ENCODE results near the gene PCTP. TPM values are rescaled to one million over a fixed set of nuclear protein-coding genes. Genes with fewer than 3 reads are reported as not detected.
A peak's percentile ranks its signal among the peaks of the same experiment; 100 is the strongest.

Gene PCTP
- total RNA-seq, 2 experiments from 2014 or later, result 7.6 to 8.1 TPM

DNA sequence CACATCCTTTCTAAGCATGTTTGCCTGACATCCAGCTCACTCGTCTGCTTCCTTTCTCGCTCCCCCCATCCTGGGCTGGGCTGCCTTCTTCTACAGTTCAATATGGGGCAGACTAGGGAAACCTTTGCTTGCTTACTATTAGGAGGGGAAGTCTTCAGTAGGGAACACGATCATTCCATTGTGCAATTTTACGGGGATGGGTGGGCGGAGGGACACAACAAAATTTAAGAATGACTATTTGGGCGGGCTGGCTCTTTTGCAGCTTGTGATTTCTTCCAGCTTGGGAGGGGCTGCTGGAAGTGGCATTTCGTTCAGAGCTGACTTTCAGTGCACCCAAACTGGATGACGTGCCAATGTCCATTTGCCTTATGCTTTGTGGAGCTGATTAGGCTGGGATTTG, 25.4 kb downstream of the PCTP start:
- H3K36me3 Mint-ChIP-seq (ENCODE audit: low read depth), result peaks cover 11% of the 10 kb centered on the region
- DNase-seq, result no peak
- no peak for ATAC-seq
- ChIA-PET CTCF (no interaction called here), POLR2A (no interaction called here)
- no peaks in the 10 kb centered on the region for H3K9me3 Mint-ChIP-seq (ENCODE audit: low read depth)
- no peak overlapping the region for H3K4me3 Mint-ChIP-seq
- H3K4me1 Mint-ChIP-seq, result no peaks in the 10 kb centered on the region
- intact Hi-C loops (cut with DNase I, micrococcal nuclease), result no loop called here
- no peak overlapping the region for H3K27ac Mint-ChIP-seq
- H3K27me3 Mint-ChIP-seq, result no peaks in the 10 kb centered on the region

DNA sequence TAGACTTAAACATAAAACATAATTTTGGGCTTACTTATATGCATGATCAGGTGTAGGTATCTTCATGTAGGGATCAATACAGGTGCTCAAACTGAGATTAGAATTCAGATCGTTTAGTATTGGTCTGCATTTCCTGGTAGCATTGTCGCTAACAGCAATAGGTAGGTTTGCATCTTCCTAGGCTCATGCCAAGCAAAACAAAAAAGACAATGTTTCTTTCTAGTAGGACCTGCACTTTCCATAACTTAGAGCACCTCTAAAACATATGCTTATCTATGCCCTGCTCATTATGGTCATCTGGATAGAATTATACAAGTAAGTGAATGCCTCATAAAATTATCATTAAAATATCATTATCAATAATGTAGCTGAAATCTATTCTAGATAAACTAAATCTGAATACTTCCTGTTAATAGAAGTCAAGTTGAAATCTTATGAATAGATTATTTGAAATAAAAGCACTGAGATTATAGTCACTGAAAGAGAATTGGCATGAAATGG, 26.7 kb downstream of the PCTP start:
- no peak for ATAC-seq
- Mint-ChIP-seq H3K36me3 (ENCODE audit: low read depth) (peaks cover 8% of the 10 kb centered on the region), H3K4me1 (no peaks in the 10 kb centered on the region), H3K27me3 (no peaks in the 10 kb centered on the region), H3K27ac (no peak overlapping the region), H3K4me3 (no peak overlapping the region), H3K9me3 (ENCODE audit: low read depth) (no peaks in the 10 kb centered on the region)
- DNase-seq, result no peak
- POLR2A ChIA-PET, result interaction anchor here (0.6 kb wide), 1 partner anchor 296 kb away, joined by 3 read pairs; no protein-coding TSS in a partner anchor
- CTCF ChIA-PET, result no interaction called here
- intact Hi-C loops (cut with DNase I, micrococcal nuclease), result no loop called here

DNA sequence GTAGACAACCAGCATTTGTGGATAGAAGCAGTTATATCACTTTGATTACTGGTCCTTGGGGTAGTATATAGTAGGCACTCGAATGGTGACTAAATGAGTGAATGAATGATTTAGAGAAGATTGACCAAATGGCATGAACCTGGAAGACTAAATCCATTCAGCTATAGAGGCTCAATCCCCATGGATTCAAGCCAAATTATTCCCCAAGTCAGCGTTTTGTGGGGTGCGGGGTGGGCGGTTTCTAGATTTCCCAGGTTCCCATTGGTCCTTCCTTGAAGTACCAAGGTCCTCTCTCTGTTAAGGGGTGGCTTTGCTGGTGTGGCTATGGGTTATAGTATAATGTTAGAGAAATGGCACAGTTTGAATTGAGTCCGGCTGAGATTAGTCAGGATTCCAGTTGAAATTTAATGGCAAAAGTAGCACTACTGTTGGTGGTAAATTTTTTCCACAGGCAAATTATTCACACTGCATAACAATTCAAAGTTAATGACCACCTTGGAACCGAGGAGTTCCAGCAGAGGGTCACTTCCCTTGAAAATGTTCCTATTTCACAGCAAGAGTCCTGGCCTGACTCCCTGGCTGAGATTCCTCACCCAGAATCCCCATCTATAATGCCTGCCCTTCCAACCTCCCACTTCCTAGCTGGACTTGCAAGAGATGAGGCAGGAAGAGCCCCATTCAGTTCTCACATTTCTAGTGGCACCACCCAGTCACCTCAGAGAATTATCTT, 27.7 kb downstream of the PCTP start:
- H3K9me3 Mint-ChIP-seq (ENCODE audit: low read depth), result no peaks in the 10 kb centered on the region
- no peak overlapping the region for H3K4me3 Mint-ChIP-seq
- DNase-seq (no peak), ATAC-seq (no peak)
- no peak overlapping the region for H3K27ac Mint-ChIP-seq
- H3K4me1 Mint-ChIP-seq, result no peaks in the 10 kb centered on the region
- H3K36me3 Mint-ChIP-seq (ENCODE audit: low read depth), result peaks cover 6% of the 10 kb centered on the region
- ChIA-PET CTCF (no interaction called here), POLR2A (no interaction called here)
- H3K27me3 Mint-ChIP-seq, result no peaks in the 10 kb centered on the region
- intact Hi-C loops (cut with DNase I, micrococcal nuclease), result no loop called here

DNA sequence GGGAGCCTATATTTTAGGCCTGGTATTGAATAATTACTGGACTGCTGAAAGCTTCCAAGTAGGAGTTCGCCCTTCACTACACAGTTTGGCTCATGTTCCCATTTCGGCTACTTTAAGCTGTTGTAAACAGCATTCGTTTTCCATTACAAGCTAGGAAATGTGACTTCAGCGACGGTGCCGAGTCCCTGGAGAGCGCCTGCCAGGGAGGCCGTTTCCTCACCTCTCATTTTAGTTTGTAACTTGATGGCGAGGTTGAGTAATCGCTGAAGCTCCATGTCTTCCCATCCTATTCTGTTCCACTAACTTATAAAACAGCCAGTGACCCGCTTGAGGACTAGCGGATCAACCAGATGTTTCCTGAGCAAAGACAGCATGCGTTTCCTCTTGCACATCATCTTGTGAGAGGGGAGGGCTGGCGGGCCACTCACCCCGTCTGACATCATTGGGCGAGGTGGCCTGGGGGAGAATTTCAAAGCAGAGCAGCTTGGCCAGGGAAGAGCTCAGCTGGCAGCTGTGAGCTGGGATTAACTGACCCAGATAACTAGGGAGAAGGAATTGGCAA, 32.9 kb downstream of the PCTP start:
- no peak for ATAC-seq
- H3K4me3 Mint-ChIP-seq, result no peak overlapping the region
- intact Hi-C loops (cut with DNase I, micrococcal nuclease), result no loop called here
- no peaks in the 10 kb centered on the region for H3K27me3 Mint-ChIP-seq
- no peaks in the 10 kb centered on the region for H3K9me3 Mint-ChIP-seq (ENCODE audit: low read depth)
- ChIA-PET CTCF (interaction anchor here (1.1 to 1.4 kb wide), 3 partner anchors 11 to 23 kb away, joined by 3 to 5 read pairs (median 5); no protein-coding TSS in a partner anchor), POLR2A (interaction anchor here (0.6 kb wide), 1 partner anchor 925 kb away, joined by 3 read pairs; no protein-coding TSS in a partner anchor)
- H3K4me1 Mint-ChIP-seq, result no peaks in the 10 kb centered on the region
- H3K36me3 Mint-ChIP-seq (ENCODE audit: low read depth), result no peaks in the 10 kb centered on the region
- no peak for DNase-seq
- H3K27ac Mint-ChIP-seq, result no peak overlapping the region

DNA sequence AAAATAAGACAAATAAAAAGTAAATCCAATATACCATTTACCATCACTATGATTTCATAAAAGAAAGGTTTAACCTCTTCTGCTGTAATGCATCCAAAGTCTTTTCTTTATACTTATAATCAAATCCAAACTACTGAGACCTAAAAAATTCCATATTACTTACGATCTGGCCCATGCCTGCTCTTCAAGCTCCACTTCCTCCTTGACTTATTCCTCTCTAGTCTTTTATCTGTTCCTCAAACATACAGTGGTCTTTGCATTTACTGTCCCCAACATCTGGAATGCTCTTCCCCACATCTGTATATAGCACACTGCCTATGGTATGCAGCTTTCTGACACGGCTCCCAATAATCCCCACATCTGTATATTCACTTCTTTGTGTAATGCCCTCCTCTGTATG, 33.8 kb downstream of the PCTP start:
- no peak for DNase-seq
- intact Hi-C loops (cut with DNase I, micrococcal nuclease), result no loop called here
- no peaks in the 10 kb centered on the region for H3K4me1 Mint-ChIP-seq
- H3K27ac Mint-ChIP-seq, result no peak overlapping the region
- H3K27me3 Mint-ChIP-seq, result no peaks in the 10 kb centered on the region
- POLR2A ChIA-PET, result no interaction called here
- H3K4me3 Mint-ChIP-seq, result no peak overlapping the region
- ATAC-seq, result no peak
- no peaks in the 10 kb centered on the region for H3K36me3 Mint-ChIP-seq (ENCODE audit: low read depth)
- CTCF ChIA-PET, result interaction anchor here (1.2 to 1.4 kb wide), 2 partner anchors 14 to 534 kb away, joined by 4 to 5 read pairs; no protein-coding TSS in a partner anchor
- no peaks in the 10 kb centered on the region for H3K9me3 Mint-ChIP-seq (ENCODE audit: low read depth)

DNA sequence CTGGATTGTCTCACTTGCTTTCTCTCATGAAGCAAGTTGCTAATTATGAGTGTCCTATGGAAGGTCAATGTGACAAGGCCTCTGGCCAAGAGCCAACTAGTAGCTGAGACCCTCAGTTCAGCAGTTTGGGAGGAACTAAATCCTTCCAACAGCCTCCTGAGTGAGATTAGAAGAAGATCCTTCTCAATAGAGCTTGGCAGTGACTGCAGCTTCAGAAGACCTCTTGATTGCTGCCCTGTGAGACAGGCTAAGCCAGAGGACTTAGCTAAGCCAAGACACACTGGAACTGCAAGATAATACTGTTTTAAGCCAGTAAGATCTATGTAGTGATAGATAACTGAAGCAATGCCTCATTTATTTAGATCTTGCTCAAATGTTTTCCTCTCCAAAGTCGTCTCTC, 34.3 kb downstream of the PCTP start:
- CTCF ChIA-PET, result interaction anchor here (0.8 to 1.2 kb wide), 2 partner anchors 29 to 534 kb away, joined by 3 to 4 read pairs; no protein-coding TSS in a partner anchor
- intact Hi-C loops (cut with DNase I, micrococcal nuclease), result no loop called here
- ATAC-seq (no peak), DNase-seq (no peak)
- Mint-ChIP-seq H3K27ac (no peak overlapping the region), H3K9me3 (ENCODE audit: low read depth) (no peaks in the 10 kb centered on the region), H3K36me3 (ENCODE audit: low read depth) (no peaks in the 10 kb centered on the region), H3K4me3 (no peak overlapping the region), H3K4me1 (no peaks in the 10 kb centered on the region), H3K27me3 (no peaks in the 10 kb centered on the region)
- POLR2A ChIA-PET, result no interaction called here

DNA sequence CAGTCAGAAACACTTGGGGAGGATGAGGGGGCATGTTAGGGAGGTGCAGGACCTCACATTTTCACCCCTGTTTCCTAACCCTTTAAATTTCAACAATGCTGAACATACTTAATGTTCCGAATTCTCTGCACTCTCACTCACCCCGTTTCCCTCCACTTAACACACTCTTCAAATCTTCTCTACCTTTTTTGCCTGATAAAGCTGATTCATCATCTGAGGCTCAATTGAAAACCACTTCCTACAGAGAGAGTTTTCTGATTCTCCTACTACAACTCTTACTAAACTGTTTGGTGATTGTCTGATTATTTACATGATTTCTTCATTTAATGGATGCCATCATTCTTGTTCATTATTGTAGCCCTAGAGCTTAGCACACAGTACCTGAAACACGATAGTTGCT, 42.4 kb downstream of the PCTP start:
- ATAC-seq, result no peak
- H3K27me3 Mint-ChIP-seq, result peaks cover 7% of the 10 kb centered on the region
- intact Hi-C loops (cut with DNase I, micrococcal nuclease), result no loop called here
- H3K36me3 Mint-ChIP-seq (ENCODE audit: low read depth), result no peaks in the 10 kb centered on the region
- no peaks in the 10 kb centered on the region for H3K9me3 Mint-ChIP-seq (ENCODE audit: low read depth)
- ChIA-PET CTCF (interaction anchor here (0.8 kb wide), 1 partner anchor 11 kb away, joined by 3 read pairs; no protein-coding TSS in a partner anchor), POLR2A (no interaction called here)
- no peak overlapping the region for H3K4me3 Mint-ChIP-seq
- H3K4me1 Mint-ChIP-seq, result peaks cover 2% of the 10 kb centered on the region
- DNase-seq, result no peak
- H3K27ac Mint-ChIP-seq, result no peak overlapping the region

DNA sequence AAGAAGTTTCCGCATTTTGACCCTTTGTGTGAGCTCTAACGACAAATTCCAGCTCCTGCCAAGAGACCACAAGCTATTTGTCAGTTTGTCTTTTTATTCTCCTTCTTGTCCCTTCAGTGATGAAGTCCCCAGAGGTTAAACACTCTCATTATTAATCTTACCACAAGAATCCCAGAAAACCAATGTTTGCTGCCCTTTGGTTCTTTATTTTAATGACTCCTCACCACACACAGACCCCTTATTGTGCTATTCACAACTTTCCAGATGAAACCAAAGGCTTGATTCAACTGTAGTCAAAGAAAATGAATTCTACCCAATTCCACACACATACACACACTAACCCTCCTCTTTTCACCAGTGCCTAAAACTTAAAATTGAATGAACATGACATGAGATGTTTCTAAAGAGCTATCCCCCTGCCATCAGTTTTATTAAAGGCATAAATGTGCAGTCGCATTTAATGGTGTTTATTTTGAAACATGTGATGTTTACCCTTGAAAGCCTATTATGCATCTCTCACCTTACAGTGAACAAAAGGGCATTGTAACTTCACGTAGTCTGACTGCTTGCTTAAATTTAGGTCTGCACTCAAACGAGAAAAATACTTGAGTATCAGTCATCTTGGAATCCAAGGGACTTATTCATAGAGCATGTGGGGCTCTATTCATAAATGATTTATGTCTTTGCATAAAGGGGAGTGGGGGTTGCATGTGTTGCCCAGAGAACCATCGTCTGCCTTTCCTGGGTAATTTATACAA, 44.1 kb downstream of the PCTP start:
- Mint-ChIP-seq H3K27me3 (peaks cover 7% of the 10 kb centered on the region), H3K9me3 (ENCODE audit: low read depth) (peaks cover 1% of the 10 kb centered on the region), H3K4me1 (peaks cover 2% of the 10 kb centered on the region), H3K27ac (no peak overlapping the region), H3K4me3 (no peak overlapping the region), H3K36me3 (ENCODE audit: low read depth) (no peaks in the 10 kb centered on the region)
- DNase-seq (no peak), ATAC-seq (no peak)
- ChIA-PET CTCF (no interaction called here), POLR2A (no interaction called here)
- intact Hi-C loops (cut with DNase I, micrococcal nuclease), result no loop called here

DNA sequence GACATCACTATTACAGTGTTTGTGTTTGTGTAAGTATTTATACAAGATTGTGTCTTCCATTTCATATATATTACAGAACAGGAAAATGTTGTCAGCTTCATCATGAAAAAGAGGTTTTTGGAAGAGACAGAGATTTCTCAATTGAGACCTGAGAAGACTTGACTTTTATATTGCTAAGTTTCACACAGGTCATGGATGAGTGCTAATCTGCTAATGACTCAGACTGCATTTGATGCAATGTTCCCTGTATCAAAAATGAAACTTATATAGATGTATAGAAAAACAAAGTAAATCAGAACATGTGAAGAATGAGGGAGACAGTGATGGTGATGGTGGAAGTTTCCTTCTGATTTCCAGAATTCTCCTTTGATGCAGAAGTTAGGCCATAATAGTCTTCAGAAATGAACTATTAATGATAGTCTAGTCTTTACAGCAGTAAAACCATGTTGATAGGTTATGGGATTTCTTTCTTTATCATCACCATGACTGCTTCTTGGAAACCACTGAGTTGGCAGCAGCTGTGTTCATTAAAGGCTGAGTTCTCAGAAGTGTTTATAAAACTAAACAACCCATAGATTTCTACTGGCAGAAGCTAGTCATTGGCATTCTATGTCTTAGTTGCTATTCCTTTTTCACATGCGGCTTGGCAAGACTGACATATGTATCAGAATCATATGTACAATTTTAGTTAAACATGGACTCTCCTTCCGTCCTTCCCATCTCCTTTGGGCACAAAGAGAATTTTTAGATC, 56.1 kb downstream of the PCTP start:
- no peak overlapping the region for H3K4me3 Mint-ChIP-seq
- H3K36me3 Mint-ChIP-seq (ENCODE audit: low read depth), result no peaks in the 10 kb centered on the region
- H3K9me3 Mint-ChIP-seq (ENCODE audit: low read depth), result peaks cover 7% of the 10 kb centered on the region
- peaks cover 13% of the 10 kb centered on the region for H3K4me1 Mint-ChIP-seq
- ChIA-PET CTCF (interaction anchor here (1.7 kb wide), 1 partner anchor 24 kb away, joined by 5 read pairs; no protein-coding TSS in a partner anchor), POLR2A (no interaction called here)
- intact Hi-C loops (cut with DNase I, micrococcal nuclease), result loop anchor here (1.0 to 2.0 kb wide), 4 partner anchors 72 to 231 kb away; no protein-coding TSS in a partner anchor
- H3K27me3 Mint-ChIP-seq, result peaks cover 5% of the 10 kb centered on the region
- DNase-seq (peak; percentile 44), ATAC-seq (peak; percentile 90)
- peak overlapping the region; percentile 80 for H3K27ac Mint-ChIP-seq

DNA sequence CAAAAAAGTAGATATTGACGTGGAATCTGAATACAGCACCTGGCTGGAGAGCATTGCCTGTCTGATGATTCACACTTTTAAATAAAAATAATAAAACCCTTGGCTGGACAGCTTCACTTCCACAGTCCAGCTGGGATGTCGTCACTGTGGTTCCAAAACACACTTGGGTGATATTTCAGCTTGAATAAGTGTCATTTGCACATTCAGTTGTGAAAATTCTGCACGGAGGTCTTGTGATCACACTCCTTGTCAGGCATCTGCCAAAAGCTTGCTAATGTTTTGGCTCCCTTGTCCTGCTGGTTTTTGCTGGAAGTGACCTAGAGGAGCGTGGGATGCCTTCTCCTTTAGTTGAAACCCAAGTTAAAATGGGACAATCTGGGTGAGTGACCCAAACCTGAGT, 60.7 kb downstream of the PCTP start:
- H3K9me3 Mint-ChIP-seq (ENCODE audit: low read depth), result no peaks in the 10 kb centered on the region

DNA sequence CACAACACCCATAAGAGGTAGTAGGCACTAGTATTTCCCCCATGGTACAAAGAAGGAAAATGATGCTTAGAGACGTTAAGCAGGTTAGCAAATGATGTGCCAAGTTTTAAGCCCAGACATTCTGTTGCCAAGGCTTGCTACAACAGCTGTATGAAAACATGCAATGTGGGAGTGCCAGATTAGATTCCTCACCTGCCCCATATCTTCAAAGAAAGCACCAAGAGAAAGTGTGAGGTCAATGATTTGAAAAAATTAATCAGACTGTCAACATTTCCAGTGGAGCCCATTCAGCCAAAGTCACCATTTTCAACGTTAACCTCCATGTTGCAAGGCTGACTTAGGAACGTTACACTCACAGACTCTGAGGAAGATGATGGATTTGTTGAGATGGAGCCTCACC, 61.5 kb downstream of the PCTP start:
- Mint-ChIP-seq H3K9me3 (ENCODE audit: low read depth) (no peaks in the 10 kb centered on the region), H3K27me3 (peaks cover 11% of the 10 kb centered on the region), H3K27ac (no peak overlapping the region), H3K4me1 (peaks cover 1% of the 10 kb centered on the region), H3K4me3 (no peak overlapping the region), H3K36me3 (ENCODE audit: low read depth) (no peaks in the 10 kb centered on the region)
- intact Hi-C loops (cut with DNase I, micrococcal nuclease), result no loop called here
- ChIA-PET POLR2A (no interaction called here), CTCF (no interaction called here)
- DNase-seq (no peak), ATAC-seq (no peak)

More for the DNA sequence above, 60.7 kb downstream of the PCTP start:
- H3K36me3 Mint-ChIP-seq (ENCODE audit: low read depth), result no peaks in the 10 kb centered on the region
- peaks cover 5% of the 10 kb centered on the region for H3K4me1 Mint-ChIP-seq
- H3K27ac Mint-ChIP-seq, result no peak overlapping the region
- H3K27me3 Mint-ChIP-seq, result peaks cover 9% of the 10 kb centered on the region
- no peak overlapping the region for H3K4me3 Mint-ChIP-seq
- POLR2A ChIA-PET, result no interaction called here
- no peak for DNase-seq
- ATAC-seq, result no peak
- intact Hi-C loops (cut with DNase I, micrococcal nuclease), result no loop called here
- CTCF ChIA-PET, result no interaction called here
